ENCODE results near the gene ZDHHC14. TPM values are rescaled to one million over a fixed set of nuclear protein-coding genes. Genes with fewer than 3 reads are reported as not detected.
"Not testable (repeated sequence)": the region's sequence is repeated elsewhere in the genome, so short reads cannot be mapped to it uniquely, and the experiment has no call there.

Gene ZDHHC14
- total RNA-seq, 1 experiment from 2014 or later: 4.9 TPM

DNA sequence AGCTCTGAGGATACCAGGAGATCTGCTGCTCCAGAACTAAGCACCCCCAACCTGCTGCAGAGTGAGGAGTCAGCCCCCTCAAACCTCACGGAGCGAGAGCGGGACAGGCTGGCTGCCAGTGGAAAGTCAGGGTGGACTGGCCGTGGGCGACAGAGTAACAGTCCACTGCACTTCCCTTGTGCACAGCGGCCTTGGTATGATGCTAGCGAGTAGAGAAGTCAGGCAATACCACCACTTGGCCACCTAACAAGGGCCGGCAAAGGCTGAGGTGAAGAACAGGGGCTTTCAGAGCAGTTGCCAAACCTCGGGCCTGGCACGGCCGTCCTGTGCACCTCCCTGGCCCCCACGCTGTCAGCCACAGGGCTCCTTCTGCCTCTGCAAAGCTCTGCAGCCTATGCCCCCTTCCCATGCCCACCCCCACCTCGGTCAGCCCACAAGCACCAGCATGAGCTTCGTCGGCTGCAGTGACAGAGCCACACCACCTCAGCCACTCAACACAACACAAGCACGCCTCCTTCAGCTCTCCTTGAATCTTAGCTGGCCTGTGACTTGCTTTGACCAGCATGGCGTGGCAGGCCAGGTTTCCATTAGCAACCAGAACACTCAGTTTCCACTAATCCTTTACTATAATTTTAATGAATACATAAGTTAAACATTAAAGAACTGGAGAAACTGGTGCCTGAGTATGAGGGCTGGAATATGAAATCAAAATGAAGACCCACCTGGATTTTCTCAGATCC lies 314.5 kb downstream of the ZDHHC14 start:
- intact Hi-C loops (cut with micrococcal nuclease): no loop called here
- Histone ChIP-seq H3K9me2 (replicated peaks; ENCODE audit: low read length) (no peaks in the 10 kb centered on the region), H3K79me2 (ENCODE audit: low read length) (no peaks in the 10 kb centered on the region), H3K36me3 (ENCODE audit: low read depth, low read length) (no peaks in the 10 kb centered on the region), H3K4me1 (ENCODE audit: insufficient read depth, low read length) (peaks cover 15% of the 10 kb centered on the region), H3K4me3 (ENCODE audit: low read length) (no peak overlapping the region), H3K9me3 (ENCODE audit: low read length) (no peaks in the 10 kb centered on the region), H3K27ac (ENCODE audit: low read length) (no peak overlapping the region), H3K27me3 (ENCODE audit: low read length) (no peaks in the 10 kb centered on the region), H4K20me1 (ENCODE audit: low read length) (no peaks in the 10 kb centered on the region), H3K9ac (ENCODE audit: low read length) (no peak overlapping the region), H3F3A (ENCODE audit: low read length, unreplicated experiment) (no peaks in the 10 kb centered on the region), H3K4me2 (ENCODE audit: low read length) (no peak overlapping the region), H2AFZ (ENCODE audit: low read length) (no peak overlapping the region)
- DNase-seq (no peak), ATAC-seq (no peak)
- TF ChIP-seq, protein P1, sequence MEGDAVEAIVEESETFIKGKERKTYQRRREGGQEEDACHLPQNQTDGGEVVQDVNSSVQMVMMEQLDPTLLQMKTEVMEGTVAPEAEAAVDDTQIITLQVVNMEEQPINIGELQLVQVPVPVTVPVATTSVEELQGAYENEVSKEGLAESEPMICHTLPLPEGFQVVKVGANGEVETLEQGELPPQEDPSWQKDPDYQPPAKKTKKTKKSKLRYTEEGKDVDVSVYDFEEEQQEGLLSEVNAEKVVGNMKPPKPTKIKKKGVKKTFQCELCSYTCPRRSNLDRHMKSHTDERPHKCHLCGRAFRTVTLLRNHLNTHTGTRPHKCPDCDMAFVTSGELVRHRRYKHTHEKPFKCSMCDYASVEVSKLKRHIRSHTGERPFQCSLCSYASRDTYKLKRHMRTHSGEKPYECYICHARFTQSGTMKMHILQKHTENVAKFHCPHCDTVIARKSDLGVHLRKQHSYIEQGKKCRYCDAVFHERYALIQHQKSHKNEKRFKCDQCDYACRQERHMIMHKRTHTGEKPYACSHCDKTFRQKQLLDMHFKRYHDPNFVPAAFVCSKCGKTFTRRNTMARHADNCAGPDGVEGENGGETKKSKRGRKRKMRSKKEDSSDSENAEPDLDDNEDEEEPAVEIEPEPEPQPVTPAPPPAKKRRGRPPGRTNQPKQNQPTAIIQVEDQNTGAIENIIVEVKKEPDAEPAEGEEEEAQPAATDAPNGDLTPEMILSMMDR (conservative IDR thresholded peaks at IDR 0.05; ENCODE audit: low read depth, low read length): no peak
- TF ChIP-seq EZH2 (IDR thresholded peaks at IDR 0.05; ENCODE audit: low read length, unreplicated experiment) (no peak), EZH2phosphoT487 (IDR thresholded peaks at IDR 0.05; ENCODE audit: borderline replicate concordance, low read length) (no peak)
- CTCF ChIA-PET: no interaction called here
- POLR2A ChIA-PET (ENCODE audit: unreplicated experiment): no interaction called here
- no TSS peak for BruUV-seq (replicated peaks)

DNA sequence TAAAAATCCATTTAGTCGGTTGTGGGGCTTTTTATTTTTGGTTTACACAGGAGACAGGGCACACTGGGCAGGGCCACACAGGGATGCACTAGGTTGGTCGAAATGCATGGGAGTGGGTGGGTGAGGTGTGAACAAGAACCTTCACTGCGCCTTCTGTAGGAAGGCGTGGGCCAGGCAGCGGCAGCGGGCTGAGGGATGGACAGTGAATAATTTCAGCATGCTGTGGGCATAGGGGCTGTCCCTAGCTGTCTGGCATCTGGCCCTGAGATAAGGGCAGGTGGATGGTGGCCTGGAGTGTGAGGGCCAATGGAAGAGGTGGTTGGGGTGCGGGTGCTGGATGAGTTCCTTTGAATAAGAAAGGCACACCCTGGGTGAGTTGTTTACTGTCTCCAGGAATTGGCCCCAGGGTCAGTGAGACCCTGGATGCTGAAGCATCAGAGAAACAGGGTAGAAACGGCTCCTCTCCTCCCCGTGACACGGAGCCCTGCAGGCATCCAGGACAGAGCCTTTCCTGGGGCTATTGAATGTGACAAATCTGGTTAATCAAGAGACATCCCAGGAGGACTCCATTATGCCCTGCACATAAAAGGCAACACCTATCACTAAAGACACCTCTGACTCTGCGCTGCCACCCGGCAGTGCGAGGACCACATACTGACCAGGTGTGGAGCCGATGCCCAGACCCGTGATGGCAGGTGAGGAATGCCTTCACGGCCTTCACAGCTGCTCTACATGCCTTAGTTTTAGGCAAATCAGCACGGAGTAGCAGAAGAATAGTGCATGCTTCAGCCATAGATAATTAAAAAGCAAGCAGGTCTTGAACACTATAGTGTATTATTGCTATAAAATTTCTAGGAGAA lies 319.0 kb downstream of the ZDHHC14 start:
- CTCF ChIA-PET: no interaction called here
- ATAC-seq (no peak), DNase-seq (no peak)
- intact Hi-C loops (cut with micrococcal nuclease): no loop called here
- POLR2A ChIA-PET (ENCODE audit: unreplicated experiment): no interaction called here
- Histone ChIP-seq H3K9me2 (replicated peaks; ENCODE audit: low read length) (no peaks in the 10 kb centered on the region), H3K9ac (ENCODE audit: low read length) (no peak overlapping the region), H3K4me1 (ENCODE audit: insufficient read depth, low read length) (no peaks in the 10 kb centered on the region), H3K27ac (ENCODE audit: low read length) (no peak overlapping the region), H3K79me2 (ENCODE audit: low read length) (no peaks in the 10 kb centered on the region), H3K4me2 (ENCODE audit: low read length) (no peak overlapping the region), H2AFZ (ENCODE audit: low read length) (no peak overlapping the region), H3K27me3 (ENCODE audit: low read length) (no peaks in the 10 kb centered on the region), H4K20me1 (ENCODE audit: low read length) (no peaks in the 10 kb centered on the region), H3K4me3 (ENCODE audit: low read length) (no peak overlapping the region), H3K9me3 (ENCODE audit: low read length) (no peaks in the 10 kb centered on the region), H3K36me3 (ENCODE audit: low read depth, low read length) (no peaks in the 10 kb centered on the region), H3F3A (ENCODE audit: low read length, unreplicated experiment) (no peaks in the 10 kb centered on the region)
- TF ChIP-seq, protein P1 (conservative IDR thresholded peaks at IDR 0.05; ENCODE audit: low read depth, low read length): no peak
- TF ChIP-seq EZH2 (IDR thresholded peaks at IDR 0.05; ENCODE audit: low read length, unreplicated experiment) (no peak), EZH2phosphoT487 (IDR thresholded peaks at IDR 0.05; ENCODE audit: borderline replicate concordance, low read length) (no peak)
- BruUV-seq (replicated peaks): no TSS peak

DNA sequence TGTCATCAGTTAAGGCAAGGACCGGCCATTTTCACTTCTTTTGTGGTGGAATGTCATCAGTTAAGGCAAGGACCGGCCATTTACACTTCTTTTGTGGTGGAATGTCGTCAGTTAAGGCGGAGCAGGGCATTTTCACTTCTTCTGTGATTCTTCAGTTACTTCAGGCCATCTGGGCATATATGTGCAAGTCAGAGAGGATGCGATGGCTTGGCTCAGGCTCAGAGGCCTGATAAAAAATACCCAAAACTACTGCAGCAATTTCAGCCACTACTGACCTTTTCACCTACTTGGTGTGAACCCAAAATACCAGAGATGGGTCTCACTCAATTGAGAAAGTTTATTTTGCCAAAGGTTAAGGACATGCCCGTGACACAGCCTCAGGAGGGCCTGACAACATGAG lies 325.4 kb downstream of the ZDHHC14 start:
- H3K27me3 ChIP-seq (ENCODE audit: low read length); POLR2A ChIA-PET (ENCODE audit: unreplicated experiment); BruUV-seq (replicated peaks); H3K36me3 ChIP-seq (ENCODE audit: low read depth, low read length); intact Hi-C loops (cut with micrococcal nuclease); H3F3A ChIP-seq (ENCODE audit: low read length, unreplicated experiment); H3K79me2 ChIP-seq (ENCODE audit: low read length); CTCF ChIA-PET; H3K9me3 ChIP-seq (ENCODE audit: low read length); H3K27ac ChIP-seq (ENCODE audit: low read length); H2AFZ ChIP-seq (ENCODE audit: low read length); H4K20me1 ChIP-seq (ENCODE audit: low read length); DNase-seq; ATAC-seq; H3K4me3 ChIP-seq (ENCODE audit: low read length); H3K4me2 ChIP-seq (ENCODE audit: low read length); H3K4me1 ChIP-seq (ENCODE audit: insufficient read depth, low read length); H3K9me2 ChIP-seq (replicated peaks; ENCODE audit: low read length); H3K9ac ChIP-seq (ENCODE audit: low read length): not testable (repeated sequence)

Data from PC-3 (cell line).